Bronchial epithelial cell (primary cell): Measurements from ENCODE around the gene RAMAC. TPM values are rescaled to one million over a fixed set of nuclear protein-coding genes. Genes with fewer than 3 reads are reported as not detected.
A peak's percentile ranks its signal among the peaks of the same experiment; 100 is the strongest.

ENCODE experiments used
- DNase-seq: peaks from one replicate; pipeline ENCODE4 v3.0.0-alpha.2; 2010; ENCODE audit warnings: low read depth
- FAIRE-seq: peaks from 2 replicates; lab custom pipeline; 2011; peaks lifted over from hg19 to GRCh38; lab: Jason Lieb, UNC
- H3K27me3 ChIP-seq: 2 replicates; pipeline ENCODE4 v1.5.1; 2011; ENCODE audit warnings: low read length; ENCODE audit not compliant: control insufficient read depth, insufficient read depth
- H3K36me3 ChIP-seq: 2 replicates; pipeline ENCODE4 v1.5.1; 2011; ENCODE audit warnings: low read length; ENCODE audit not compliant: control insufficient read depth, insufficient read depth
- H3K4me3 ChIP-seq: 2 replicates; pipeline ENCODE4 v1.5.1; 2011; ENCODE audit warnings: mild to moderate bottlenecking, low read depth, low read length, control low read depth
- total RNA-seq: library from RNA; depleted of rRNA; stranded (reverse); fragments of >200 nt; gene quantifications from 2 replicates; pipeline ENCODE4 v1.2.1, GENCODE V29; 2014
- TF ChIP-seq, protein P1 (sequence below): IDR thresholded peaks from 2 replicates; pipeline ENCODE4 v1.5.1; 2011; ENCODE audit warnings: mild to moderate bottlenecking, moderate library complexity, low read length, control low read depth, inconsistent platforms; ENCODE audit not compliant: insufficient read depth, severe bottlenecking

RAMAC gene
- total RNA-seq, 1 donor from 2014 or later: 83.7 TPM

DNA sequence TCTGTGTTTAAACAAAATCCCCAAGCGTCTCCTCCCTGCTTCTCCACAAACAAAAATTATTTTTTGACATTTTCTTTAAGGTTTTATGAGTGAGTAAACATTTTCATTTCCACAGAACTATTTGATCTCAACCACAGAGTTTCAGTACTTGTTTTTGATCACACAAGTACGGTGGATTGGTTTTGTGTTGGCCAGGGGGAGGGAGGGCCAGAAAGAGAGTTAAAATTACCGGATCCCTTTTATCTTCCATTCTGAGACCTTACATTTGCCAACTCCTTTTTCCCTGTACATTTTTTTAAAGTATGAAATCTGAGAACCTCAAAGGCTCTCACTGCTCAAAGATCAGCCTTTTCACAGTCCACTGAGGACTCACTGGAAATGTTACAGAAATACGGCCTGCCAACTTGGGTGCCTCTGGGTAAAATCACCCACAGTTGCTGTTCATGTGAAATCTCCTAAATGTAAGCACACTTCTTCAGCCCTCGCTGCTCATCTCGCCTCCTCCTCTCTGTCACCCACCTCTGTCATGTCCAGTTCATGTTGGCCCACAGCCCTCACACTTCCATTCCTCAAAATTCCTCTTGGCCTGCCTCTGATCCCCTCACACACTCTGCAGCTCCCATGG, 35.2 kb upstream of the RAMAC start:
- Histone ChIP-seq H3K36me3 (no peaks in the 10 kb centered on the region), H3K27me3 (no peaks in the 10 kb centered on the region), H3K4me3 (no peak overlapping the region)
- FAIRE-seq (no peak), DNase-seq (no peak)
- TF ChIP-seq, protein P1, sequence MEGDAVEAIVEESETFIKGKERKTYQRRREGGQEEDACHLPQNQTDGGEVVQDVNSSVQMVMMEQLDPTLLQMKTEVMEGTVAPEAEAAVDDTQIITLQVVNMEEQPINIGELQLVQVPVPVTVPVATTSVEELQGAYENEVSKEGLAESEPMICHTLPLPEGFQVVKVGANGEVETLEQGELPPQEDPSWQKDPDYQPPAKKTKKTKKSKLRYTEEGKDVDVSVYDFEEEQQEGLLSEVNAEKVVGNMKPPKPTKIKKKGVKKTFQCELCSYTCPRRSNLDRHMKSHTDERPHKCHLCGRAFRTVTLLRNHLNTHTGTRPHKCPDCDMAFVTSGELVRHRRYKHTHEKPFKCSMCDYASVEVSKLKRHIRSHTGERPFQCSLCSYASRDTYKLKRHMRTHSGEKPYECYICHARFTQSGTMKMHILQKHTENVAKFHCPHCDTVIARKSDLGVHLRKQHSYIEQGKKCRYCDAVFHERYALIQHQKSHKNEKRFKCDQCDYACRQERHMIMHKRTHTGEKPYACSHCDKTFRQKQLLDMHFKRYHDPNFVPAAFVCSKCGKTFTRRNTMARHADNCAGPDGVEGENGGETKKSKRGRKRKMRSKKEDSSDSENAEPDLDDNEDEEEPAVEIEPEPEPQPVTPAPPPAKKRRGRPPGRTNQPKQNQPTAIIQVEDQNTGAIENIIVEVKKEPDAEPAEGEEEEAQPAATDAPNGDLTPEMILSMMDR: no peak

DNA sequence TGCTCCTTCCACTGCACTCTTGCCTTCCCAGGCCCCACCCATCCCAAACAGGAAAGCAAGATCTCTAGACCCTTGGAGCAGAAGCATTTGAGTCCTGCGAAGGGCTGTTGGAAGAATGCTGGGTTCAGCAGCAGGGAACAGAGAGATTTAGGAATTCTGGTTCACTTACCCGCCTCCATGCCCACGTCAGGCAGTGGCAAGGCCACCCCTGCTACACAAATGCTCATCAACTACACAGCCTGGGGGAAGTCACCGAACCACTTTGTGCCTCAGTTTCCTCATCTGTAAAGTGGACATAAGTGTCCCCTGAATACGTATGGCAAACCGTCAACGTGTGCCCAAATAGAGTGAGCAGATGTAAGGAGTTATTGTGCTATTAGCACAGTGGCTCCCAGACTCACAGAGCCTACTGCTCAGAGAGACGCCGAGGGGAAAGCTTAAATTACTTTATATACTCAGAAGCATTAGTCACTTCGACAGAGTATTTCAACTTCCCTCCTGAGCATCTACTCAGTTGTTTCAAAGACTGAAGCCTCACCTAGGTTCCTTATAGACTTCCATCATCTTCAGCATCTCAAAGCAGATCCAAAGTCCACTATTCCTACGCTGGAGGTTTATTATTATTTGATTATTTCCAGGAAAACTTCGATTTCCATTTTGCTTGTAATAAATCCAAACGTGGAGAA, 34.4 kb upstream of the RAMAC start:
- peak; percentile 69 for DNase-seq
- TF ChIP-seq, protein P1: no peak
- Histone ChIP-seq H3K4me3 (peak overlapping the region; percentile 72), H3K27me3 (no peaks in the 10 kb centered on the region), H3K36me3 (no peaks in the 10 kb centered on the region)
- no peak for FAIRE-seq

DNA sequence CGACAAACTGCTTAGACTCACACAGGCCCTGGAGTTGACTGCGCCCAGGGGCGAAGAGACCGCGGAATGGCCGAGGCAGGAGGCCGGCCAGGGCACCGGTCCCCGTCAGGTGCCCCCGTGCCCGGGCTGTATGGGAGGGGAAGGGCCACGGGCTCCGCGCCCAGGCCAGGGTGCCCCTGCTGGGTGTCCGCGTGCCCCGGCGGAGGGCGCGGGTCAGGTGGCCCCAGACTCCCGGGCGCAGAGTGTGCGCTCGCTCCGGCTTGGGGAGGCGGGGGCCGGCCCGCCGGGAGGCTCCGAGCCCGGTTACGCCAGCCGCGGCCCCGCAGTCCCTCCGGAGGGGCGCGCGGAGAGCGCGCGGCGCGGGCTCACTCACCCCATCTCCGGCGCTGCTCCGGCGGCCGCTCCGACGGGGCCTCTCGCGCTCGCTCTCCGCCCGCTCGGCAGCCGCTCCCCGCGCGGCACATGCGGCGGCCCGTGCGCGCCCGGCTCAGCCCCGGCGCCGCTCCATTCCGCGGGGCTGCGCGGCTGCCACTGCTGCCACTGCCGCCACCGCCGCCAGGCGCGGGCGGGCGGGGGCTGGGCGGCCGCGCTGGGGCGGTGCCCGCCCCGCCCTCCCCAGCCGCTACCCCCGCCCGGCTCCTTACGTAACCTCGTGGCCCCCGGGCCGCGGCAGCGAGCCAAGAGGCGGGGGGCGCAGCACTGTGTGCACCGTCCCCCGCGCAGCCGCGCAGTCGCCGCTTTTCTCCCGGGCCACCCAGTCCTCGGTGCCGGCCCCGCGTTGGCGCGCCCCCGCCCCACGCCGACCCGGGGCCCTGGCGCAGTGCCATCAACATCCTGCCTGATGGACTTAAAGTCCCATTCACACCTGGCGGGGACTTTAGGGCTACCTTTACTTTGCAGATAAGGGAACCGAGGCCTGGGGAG, 33.6 kb upstream of the RAMAC start, which contains the start of gene HOMER2:
TSS of gene HOMER2 (minus strand) at position 563 of the 924 bp plus-strand sequence. CDS start at position 378, 185 bp downstream.
- H3K4me3 ChIP-seq: peak within 1 kb of the TSS; percentile 72

DNA sequence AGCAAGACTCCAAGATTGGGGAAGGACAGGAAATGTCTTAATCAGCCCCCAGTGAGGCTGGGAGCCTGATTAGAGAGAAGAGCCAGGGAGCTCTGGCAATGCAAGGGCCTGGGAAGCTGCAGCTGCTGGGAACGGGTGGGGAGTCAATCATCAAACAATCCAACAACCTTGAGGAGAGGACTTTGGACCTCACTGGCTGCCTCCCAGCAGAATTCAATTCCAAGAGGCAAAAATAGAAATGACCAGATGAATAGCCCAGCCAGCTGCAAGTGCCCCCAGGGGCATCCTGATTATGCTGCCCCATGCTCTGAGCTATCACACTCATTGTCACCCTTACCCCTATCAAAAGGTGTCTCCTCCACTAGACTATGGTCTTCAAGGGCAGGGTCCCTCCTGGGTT, 27.4 kb upstream of the RAMAC start:
- Histone ChIP-seq H3K36me3 (no peaks in the 10 kb centered on the region), H3K4me3 (no peak overlapping the region), H3K27me3 (no peaks in the 10 kb centered on the region)
- FAIRE-seq (no peak), DNase-seq (no peak)
- TF ChIP-seq, protein P1: no peak

More for the DNA sequence above, 33.6 kb upstream of the RAMAC start, which contains the start of gene HOMER2:
- TF ChIP-seq, protein P1: no peak
- H3K27me3 ChIP-seq: no peaks in the 10 kb centered on the region
- no peaks in the 10 kb centered on the region for H3K36me3 ChIP-seq
- DNase-seq (no peak), FAIRE-seq (no peak)

DNA sequence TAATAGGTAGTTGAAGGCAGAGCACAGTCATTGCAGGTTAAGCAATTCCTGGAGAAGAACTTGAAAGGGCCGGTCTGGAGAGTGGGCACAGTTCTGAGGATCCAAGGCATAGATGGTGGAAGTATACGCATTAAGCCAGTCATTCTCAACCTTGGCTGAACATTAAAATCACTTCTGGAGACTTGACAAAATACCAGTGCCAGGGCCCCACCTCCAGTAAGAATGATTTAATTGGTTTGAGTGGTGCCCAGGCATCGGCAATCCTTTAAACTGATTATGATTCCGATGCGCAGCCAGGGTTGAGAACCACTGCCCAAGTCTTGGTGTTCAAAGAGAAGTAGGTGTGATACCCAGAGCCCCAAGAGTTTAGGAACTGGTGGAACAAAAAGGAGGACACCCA, 26.6 kb upstream of the RAMAC start:
- TF ChIP-seq, protein P1: no peak
- FAIRE-seq: no peak
- Histone ChIP-seq H3K4me3 (no peak overlapping the region), H3K36me3 (no peaks in the 10 kb centered on the region), H3K27me3 (no peaks in the 10 kb centered on the region)
- DNase-seq: no peak
